Nephron progenitor cell (in vitro differentiated cells): ENCODE data around the gene COL4A2.
A peak's percentile ranks its signal among the peaks of the same experiment; 100 is the strongest.

Experiments used
- DNase-seq: peaks from one replicate; pipeline ENCODE4 v3.0.0; 2021
- H3K27ac Mint-ChIP-seq: 2 replicates; pipeline ENCODE4 v1.8.0; 2021; ENCODE audit warnings: mild to moderate bottlenecking, moderate library complexity, mixed read lengths
- H3K27me3 Mint-ChIP-seq: 2 replicates; pipeline ENCODE4 v1.8.0; 2021; ENCODE audit warnings: mild to moderate bottlenecking, low read depth, mixed read lengths; ENCODE audit not compliant: poor library complexity
- H3K36me3 Mint-ChIP-seq: 2 replicates; pipeline ENCODE4 v1.8.0; 2021; ENCODE audit warnings: low read depth, mixed read lengths
- H3K4me1 Mint-ChIP-seq: 2 replicates; pipeline ENCODE4 v1.8.0; 2021; ENCODE audit warnings: mixed read lengths
- H3K4me3 Mint-ChIP-seq: 2 replicates; pipeline ENCODE4 v1.8.0; 2021; ENCODE audit warnings: mild to moderate bottlenecking, moderate library complexity, mixed read lengths
- H3K9me3 Mint-ChIP-seq: 2 replicates; pipeline ENCODE4 v1.8.0; 2021; ENCODE audit warnings: mild to moderate bottlenecking, moderate library complexity, mixed read lengths
- CTCF ChIP-seq: fragments of 200-600 bp; sonication (generic); IDR thresholded peaks from 2 replicates; pipeline ENCODE4 v1.5.0; 2021; ENCODE audit warnings: antibody characterized with exemption

COL4A2 gene

DNA sequence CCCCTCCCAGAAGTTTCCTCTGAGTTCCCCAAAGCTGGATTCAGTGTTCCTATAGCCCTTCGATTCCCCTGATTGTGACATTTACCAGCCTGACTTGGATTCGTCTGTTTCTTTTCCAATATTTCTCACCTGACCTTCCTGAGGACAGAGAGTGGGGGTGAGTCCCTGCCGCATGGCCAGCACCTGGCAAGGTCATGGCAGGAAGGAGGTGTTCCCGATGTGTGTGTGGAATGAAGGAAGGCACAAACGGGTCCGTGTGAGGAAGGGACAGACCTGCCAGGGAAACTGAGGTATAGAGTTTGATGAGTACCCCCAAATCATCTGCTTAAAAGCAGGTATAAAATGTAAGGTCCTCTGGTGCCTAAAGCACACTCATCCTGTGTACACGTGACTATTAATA, 3.4 kb upstream of the COL4A2 start:
- Mint-ChIP-seq H3K4me1 (peaks cover 57% of the 10 kb centered on the region), H3K4me3 (no peak overlapping the region)

DNA sequence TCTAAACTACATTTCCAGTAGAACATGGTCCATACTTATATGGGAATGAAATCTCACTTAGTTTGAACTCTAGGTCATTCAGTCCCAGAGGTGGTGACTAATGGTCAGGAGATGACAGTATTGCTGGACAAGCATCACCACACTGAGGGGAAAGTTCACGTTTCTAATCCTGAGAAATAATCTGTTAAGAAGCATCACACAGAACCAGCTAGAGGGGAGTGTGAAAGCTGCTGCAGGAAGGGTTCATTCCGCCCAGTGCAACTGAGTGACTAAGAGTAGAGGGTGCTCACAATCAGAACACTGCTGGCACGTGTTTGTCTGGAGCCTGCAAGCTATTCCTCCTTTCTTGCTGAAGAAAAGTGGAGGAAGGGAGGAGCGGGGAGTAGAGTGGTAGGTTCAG, 2.8 kb upstream of the COL4A2 start:
- Mint-ChIP-seq H3K4me1 (peaks cover 60% of the 10 kb centered on the region), H3K27ac (no peak overlapping the region), H3K36me3 (peaks cover 12% of the 10 kb centered on the region), H3K27me3 (peaks cover 11% of the 10 kb centered on the region), H3K9me3 (no peaks in the 10 kb centered on the region), H3K4me3 (peak overlapping the region; percentile 84)
- TF ChIP-seq CTCF: no peak
- DNase-seq: no peak

More for the DNA sequence above, 3.4 kb upstream of the COL4A2 start:
- no peak for DNase-seq
- Mint-ChIP-seq H3K36me3 (peaks cover 12% of the 10 kb centered on the region), H3K27me3 (peaks cover 11% of the 10 kb centered on the region), H3K27ac (no peak overlapping the region), H3K9me3 (no peaks in the 10 kb centered on the region)
- TF ChIP-seq CTCF: no peak

DNA sequence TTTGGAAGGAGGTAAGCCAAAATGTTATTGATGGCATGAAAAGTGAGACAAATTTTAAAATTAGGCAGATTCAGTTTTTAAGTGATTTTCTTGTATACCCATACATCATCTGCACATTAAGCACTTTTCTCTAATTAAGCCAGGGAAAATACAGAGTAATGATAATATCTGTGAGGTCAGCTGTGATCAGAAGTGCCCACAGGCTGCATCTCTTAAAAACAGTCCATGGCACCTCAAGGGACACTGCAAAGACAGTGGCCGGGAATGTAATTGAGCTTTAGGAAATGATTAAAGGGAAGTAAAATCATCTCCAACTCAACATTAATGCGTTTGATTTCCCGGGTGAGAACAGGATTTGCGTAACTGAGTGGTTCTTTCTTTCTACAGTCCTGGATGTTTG, 2.1 kb upstream of the COL4A2 start:
- no peaks in the 10 kb centered on the region for H3K9me3 Mint-ChIP-seq
- H3K36me3 Mint-ChIP-seq: peaks cover 14% of the 10 kb centered on the region
- no peak overlapping the region for H3K27ac Mint-ChIP-seq
- no peak for TF ChIP-seq CTCF
- peaks cover 13% of the 10 kb centered on the region for H3K27me3 Mint-ChIP-seq
- H3K4me3 Mint-ChIP-seq: peak overlapping the region; percentile 84
- DNase-seq: no peak
- peaks cover 65% of the 10 kb centered on the region for H3K4me1 Mint-ChIP-seq

GRCh38 chr13:110305544-110305943, 1.5 kb upstream of the COL4A2 start:
- Mint-ChIP-seq H3K27ac (no peak overlapping the region), H3K27me3 (peaks cover 14% of the 10 kb centered on the region), H3K4me1 (peaks cover 71% of the 10 kb centered on the region), H3K36me3 (peaks cover 18% of the 10 kb centered on the region), H3K4me3 (peak overlapping the region; percentile 84), H3K9me3 (no peaks in the 10 kb centered on the region)
- no peak for DNase-seq
- no peak for TF ChIP-seq CTCF

DNA sequence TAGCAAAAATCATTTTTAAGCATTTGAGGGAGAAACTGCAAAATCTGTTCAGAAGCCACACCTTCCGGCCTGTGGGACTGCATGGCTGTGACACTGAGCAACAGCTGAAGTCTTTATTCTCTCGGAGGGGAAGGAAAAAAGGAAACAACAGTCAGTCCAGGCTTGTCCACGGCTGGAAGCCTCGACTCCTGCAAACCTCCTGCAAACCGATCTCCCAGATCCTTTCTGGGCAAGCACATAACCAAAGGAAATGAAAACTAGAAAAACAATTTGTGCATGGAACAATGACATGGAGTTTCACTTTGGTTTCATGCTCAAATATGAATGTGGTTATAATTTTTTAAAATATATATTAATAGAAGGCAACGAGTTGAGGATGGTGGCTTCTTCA, 1.1 kb upstream of the COL4A2 start:
- H3K9me3 Mint-ChIP-seq: no peaks in the 10 kb centered on the region
- no peak for DNase-seq
- H3K27ac Mint-ChIP-seq: no peak overlapping the region
- H3K36me3 Mint-ChIP-seq: peaks cover 18% of the 10 kb centered on the region
- peak overlapping the region; percentile 84 for H3K4me3 Mint-ChIP-seq
- no peak for TF ChIP-seq CTCF
- peaks cover 14% of the 10 kb centered on the region for H3K27me3 Mint-ChIP-seq
- H3K4me1 Mint-ChIP-seq: peaks cover 75% of the 10 kb centered on the region

- Mint-ChIP-seq H3K4me1 (peaks cover 76% of the 10 kb centered on the region), H3K4me3 (peak overlapping the region; percentile 84), H3K27ac (no peak overlapping the region), H3K9me3 (no peaks in the 10 kb centered on the region), H3K27me3 (peaks cover 14% of the 10 kb centered on the region), H3K36me3 (peaks cover 16% of the 10 kb centered on the region)
- DNase-seq: peak; percentile 46
- no peak for TF ChIP-seq CTCF
Observed at GRCh38 chr13:110306340-110306959, 634 bp upstream of the COL4A2 start.
